ENCODE data around the gene ADH6.

ADH6 gene

DNA sequence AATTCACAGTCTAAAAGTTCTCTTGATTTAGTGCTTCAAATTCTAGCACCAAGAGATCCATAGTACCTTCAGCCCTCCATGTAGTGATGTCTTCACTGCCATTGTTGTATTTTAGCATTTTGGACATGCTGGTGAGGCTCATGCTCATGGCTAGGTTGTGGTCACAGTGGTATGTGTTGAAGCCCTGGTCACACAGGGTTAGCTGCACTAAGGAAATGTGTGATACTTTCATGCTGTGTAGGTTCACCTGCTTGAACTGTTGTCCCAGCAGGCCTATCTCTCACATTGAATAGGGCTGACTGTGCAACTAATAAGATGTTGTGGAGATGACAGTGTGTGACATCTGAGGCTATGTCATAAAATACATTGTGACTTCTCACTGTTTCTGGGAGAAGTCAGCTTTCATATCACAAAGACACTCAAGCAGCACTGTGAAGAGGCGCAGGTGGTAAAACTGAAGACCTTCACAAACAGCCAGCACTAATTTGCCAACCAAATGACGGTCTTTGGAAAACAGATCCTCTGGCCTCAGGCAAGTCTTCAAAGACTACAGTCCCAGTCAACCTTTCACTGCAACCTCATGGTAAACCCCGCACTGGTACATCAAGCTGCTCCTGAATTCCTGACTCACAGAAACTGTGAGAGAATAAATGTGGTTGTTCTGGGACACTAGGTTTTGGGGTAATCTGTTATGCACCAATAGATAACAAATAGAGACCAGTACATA, 57.5 kb downstream of the ADH6 start:
- Histone ChIP-seq H2AFZ (ENCODE audit: low read length) (no peak overlapping the region), H3K9ac (ENCODE audit: low read depth, low read length, poor library complexity, severe bottlenecking) (no peak overlapping the region), H3K36me3 (ENCODE audit: insufficient read depth, low read length) (no peaks in the 10 kb centered on the region), H3K79me2 (ENCODE audit: insufficient read depth, low read length) (no peaks in the 10 kb centered on the region), H3F3A (ENCODE audit: low read depth) (no peaks in the 10 kb centered on the region), H3K9me2 (replicated peaks; ENCODE audit: low read depth, low read length) (no peaks in the 10 kb centered on the region), H3K4me3 (ENCODE audit: low read length, poor library complexity, severe bottlenecking) (no peak overlapping the region), H3K4me1 (ENCODE audit: insufficient read depth, low read length, poor library complexity, severe bottlenecking) (no peaks in the 10 kb centered on the region), H3K27me3 (ENCODE audit: insufficient read depth, low read length, poor library complexity, severe bottlenecking) (no peaks in the 10 kb centered on the region), H3K9me3 (ENCODE audit: insufficient read depth, low read depth, low read length) (no peaks in the 10 kb centered on the region), H3K4me2 (ENCODE audit: low read depth, low read length, poor library complexity, severe bottlenecking) (no peak overlapping the region), H4K20me1 (ENCODE audit: insufficient read depth, low read length, poor library complexity, severe bottlenecking) (no peaks in the 10 kb centered on the region)
- no peak for TF ChIP-seq EZH2phosphoT487 (IDR thresholded peaks at IDR 0.05; ENCODE audit: borderline replicate concordance)

DNA sequence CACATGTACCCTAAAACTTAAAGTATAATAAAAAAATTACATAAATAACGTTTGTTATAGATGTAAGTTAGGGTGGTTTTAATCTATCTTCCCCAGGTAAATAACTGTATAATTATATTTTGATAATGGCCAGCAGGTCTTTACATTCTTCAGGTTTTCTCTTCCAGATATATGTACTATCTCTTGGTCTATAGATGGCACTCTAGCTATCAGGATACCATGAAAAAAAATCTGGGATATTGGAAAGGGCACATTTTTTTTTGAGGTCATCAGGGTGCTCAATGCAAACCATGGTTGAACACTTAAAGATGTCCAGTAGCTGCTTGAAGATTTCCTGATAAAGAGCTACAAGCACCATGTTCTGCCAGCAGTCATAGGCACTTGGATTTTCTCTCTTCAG, 59.3 kb downstream of the ADH6 start:
- no peaks in the 10 kb centered on the region for H4K20me1 ChIP-seq (ENCODE audit: insufficient read depth, low read length, poor library complexity, severe bottlenecking)
- no peak overlapping the region for H3K9ac ChIP-seq (ENCODE audit: low read depth, low read length, poor library complexity, severe bottlenecking)
- H3K9me2 ChIP-seq (replicated peaks; ENCODE audit: low read depth, low read length): no peaks in the 10 kb centered on the region
- no peaks in the 10 kb centered on the region for H3K27me3 ChIP-seq (ENCODE audit: insufficient read depth, low read length, poor library complexity, severe bottlenecking)
- no peak for TF ChIP-seq EZH2phosphoT487 (IDR thresholded peaks at IDR 0.05; ENCODE audit: borderline replicate concordance)
- TF ChIP-seq, protein P1, sequence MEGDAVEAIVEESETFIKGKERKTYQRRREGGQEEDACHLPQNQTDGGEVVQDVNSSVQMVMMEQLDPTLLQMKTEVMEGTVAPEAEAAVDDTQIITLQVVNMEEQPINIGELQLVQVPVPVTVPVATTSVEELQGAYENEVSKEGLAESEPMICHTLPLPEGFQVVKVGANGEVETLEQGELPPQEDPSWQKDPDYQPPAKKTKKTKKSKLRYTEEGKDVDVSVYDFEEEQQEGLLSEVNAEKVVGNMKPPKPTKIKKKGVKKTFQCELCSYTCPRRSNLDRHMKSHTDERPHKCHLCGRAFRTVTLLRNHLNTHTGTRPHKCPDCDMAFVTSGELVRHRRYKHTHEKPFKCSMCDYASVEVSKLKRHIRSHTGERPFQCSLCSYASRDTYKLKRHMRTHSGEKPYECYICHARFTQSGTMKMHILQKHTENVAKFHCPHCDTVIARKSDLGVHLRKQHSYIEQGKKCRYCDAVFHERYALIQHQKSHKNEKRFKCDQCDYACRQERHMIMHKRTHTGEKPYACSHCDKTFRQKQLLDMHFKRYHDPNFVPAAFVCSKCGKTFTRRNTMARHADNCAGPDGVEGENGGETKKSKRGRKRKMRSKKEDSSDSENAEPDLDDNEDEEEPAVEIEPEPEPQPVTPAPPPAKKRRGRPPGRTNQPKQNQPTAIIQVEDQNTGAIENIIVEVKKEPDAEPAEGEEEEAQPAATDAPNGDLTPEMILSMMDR (conservative IDR thresholded peaks at IDR 0.05; ENCODE audit: low read length): no peak
- H3K36me3 ChIP-seq (ENCODE audit: insufficient read depth, low read length): no peaks in the 10 kb centered on the region
- H3K4me3 ChIP-seq (ENCODE audit: low read length, poor library complexity, severe bottlenecking): no peak overlapping the region
- no peak overlapping the region for H3K4me2 ChIP-seq (ENCODE audit: low read depth, low read length, poor library complexity, severe bottlenecking)
- H3F3A ChIP-seq (ENCODE audit: low read depth): no peaks in the 10 kb centered on the region
- no peaks in the 10 kb centered on the region for H3K79me2 ChIP-seq (ENCODE audit: insufficient read depth, low read length)
- H3K4me1 ChIP-seq (ENCODE audit: insufficient read depth, low read length, poor library complexity, severe bottlenecking): no peaks in the 10 kb centered on the region
- no peak overlapping the region for H2AFZ ChIP-seq (ENCODE audit: low read length)
- H3K9me3 ChIP-seq (ENCODE audit: insufficient read depth, low read depth, low read length): no peaks in the 10 kb centered on the region

DNA sequence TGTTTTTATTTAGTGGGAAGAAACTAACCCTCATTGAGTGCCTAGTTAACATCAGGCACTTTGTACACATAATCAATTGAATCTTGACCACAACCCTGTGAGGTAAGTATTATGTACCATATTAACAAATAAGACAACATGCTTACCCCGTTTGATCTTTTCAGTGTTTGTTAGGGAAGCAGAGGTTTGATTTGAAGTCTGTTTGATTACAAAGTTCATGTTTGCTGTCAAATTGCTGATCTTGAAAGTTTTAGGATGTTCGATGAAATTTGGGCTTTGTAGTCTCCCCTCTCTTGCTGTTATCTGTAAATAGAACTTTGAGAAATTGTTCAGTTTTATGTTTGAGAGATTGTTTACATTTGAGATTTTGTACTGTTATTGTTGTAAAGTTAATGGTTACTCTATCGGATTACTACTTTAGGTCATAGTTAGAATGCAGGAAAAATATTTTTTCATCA, 61.5 kb downstream of the ADH6 start:
- H3K9me3 ChIP-seq (ENCODE audit: insufficient read depth, low read depth, low read length): no peaks in the 10 kb centered on the region
- H3K36me3 ChIP-seq (ENCODE audit: insufficient read depth, low read length): no peaks in the 10 kb centered on the region
- H3K4me1 ChIP-seq (ENCODE audit: insufficient read depth, low read length, poor library complexity, severe bottlenecking): no peaks in the 10 kb centered on the region
- H3K79me2 ChIP-seq (ENCODE audit: insufficient read depth, low read length): no peaks in the 10 kb centered on the region
- no peaks in the 10 kb centered on the region for H3K27me3 ChIP-seq (ENCODE audit: insufficient read depth, low read length, poor library complexity, severe bottlenecking)
- no peak overlapping the region for H2AFZ ChIP-seq (ENCODE audit: low read length)
- no peaks in the 10 kb centered on the region for H3K9me2 ChIP-seq (replicated peaks; ENCODE audit: low read depth, low read length)
- H3F3A ChIP-seq (ENCODE audit: low read depth): no peaks in the 10 kb centered on the region
- TF ChIP-seq, protein P1 (conservative IDR thresholded peaks at IDR 0.05; ENCODE audit: low read length): no peak
- no peak for TF ChIP-seq EZH2phosphoT487 (IDR thresholded peaks at IDR 0.05; ENCODE audit: borderline replicate concordance)
- no peak overlapping the region for H3K4me2 ChIP-seq (ENCODE audit: low read depth, low read length, poor library complexity, severe bottlenecking)
- H3K9ac ChIP-seq (ENCODE audit: low read depth, low read length, poor library complexity, severe bottlenecking): no peak overlapping the region
- no peaks in the 10 kb centered on the region for H4K20me1 ChIP-seq (ENCODE audit: insufficient read depth, low read length, poor library complexity, severe bottlenecking)
- no peak overlapping the region for H3K4me3 ChIP-seq (ENCODE audit: low read length, poor library complexity, severe bottlenecking)

DNA sequence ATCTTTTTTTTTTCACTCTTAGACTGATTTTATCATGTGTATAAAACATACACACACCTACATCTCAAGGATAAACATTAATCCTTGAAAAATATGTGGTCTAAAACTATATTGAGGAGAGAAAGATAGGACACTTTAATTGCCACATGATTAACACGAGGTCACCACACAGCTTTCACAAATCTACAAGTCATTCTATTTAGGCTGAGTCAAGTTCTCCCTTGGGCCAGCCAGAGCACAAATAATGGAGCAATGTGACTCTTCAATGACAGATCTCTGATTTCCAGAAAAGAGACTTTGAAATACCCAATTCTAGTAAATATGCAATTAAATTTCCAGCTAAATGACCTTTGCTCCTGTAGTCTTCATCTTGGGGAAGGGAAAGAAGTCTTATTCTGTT, 62.1 kb downstream of the ADH6 start:
- no peaks in the 10 kb centered on the region for H3K9me3 ChIP-seq (ENCODE audit: insufficient read depth, low read depth, low read length)

More for the DNA sequence above, 62.1 kb downstream of the ADH6 start:
- Histone ChIP-seq H3K4me3 (ENCODE audit: low read length, poor library complexity, severe bottlenecking) (no peak overlapping the region), H3K27me3 (ENCODE audit: insufficient read depth, low read length, poor library complexity, severe bottlenecking) (no peaks in the 10 kb centered on the region), H3K4me1 (ENCODE audit: insufficient read depth, low read length, poor library complexity, severe bottlenecking) (no peaks in the 10 kb centered on the region), H3K9me2 (replicated peaks; ENCODE audit: low read depth, low read length) (no peaks in the 10 kb centered on the region; the same call in 1 of the 2 replicates), H3F3A (ENCODE audit: low read depth) (no peaks in the 10 kb centered on the region), H4K20me1 (ENCODE audit: insufficient read depth, low read length, poor library complexity, severe bottlenecking) (no peaks in the 10 kb centered on the region), H3K9ac (ENCODE audit: low read depth, low read length, poor library complexity, severe bottlenecking) (no peak overlapping the region), H3K79me2 (ENCODE audit: insufficient read depth, low read length) (no peaks in the 10 kb centered on the region), H3K36me3 (ENCODE audit: insufficient read depth, low read length) (no peaks in the 10 kb centered on the region), H2AFZ (ENCODE audit: low read length) (no peak overlapping the region), H3K4me2 (ENCODE audit: low read depth, low read length, poor library complexity, severe bottlenecking) (no peak overlapping the region)
- TF ChIP-seq, protein P1 (conservative IDR thresholded peaks at IDR 0.05; ENCODE audit: low read length): no peak
- TF ChIP-seq EZH2phosphoT487 (IDR thresholded peaks at IDR 0.05; ENCODE audit: borderline replicate concordance): no peak

All from Loucy (cell line).